T-helper 22 cell (primary cell): ENCODE results near the gene RIPOR3.
A peak's percentile ranks its signal among the peaks of the same experiment; 100 is the strongest.

Experiments used
- DNase-seq: peaks from one replicate; pipeline ENCODE4 v3.0.0-alpha.2; 2020; ENCODE audit warnings: low read depth

The RIPOR3 gene, protein sequence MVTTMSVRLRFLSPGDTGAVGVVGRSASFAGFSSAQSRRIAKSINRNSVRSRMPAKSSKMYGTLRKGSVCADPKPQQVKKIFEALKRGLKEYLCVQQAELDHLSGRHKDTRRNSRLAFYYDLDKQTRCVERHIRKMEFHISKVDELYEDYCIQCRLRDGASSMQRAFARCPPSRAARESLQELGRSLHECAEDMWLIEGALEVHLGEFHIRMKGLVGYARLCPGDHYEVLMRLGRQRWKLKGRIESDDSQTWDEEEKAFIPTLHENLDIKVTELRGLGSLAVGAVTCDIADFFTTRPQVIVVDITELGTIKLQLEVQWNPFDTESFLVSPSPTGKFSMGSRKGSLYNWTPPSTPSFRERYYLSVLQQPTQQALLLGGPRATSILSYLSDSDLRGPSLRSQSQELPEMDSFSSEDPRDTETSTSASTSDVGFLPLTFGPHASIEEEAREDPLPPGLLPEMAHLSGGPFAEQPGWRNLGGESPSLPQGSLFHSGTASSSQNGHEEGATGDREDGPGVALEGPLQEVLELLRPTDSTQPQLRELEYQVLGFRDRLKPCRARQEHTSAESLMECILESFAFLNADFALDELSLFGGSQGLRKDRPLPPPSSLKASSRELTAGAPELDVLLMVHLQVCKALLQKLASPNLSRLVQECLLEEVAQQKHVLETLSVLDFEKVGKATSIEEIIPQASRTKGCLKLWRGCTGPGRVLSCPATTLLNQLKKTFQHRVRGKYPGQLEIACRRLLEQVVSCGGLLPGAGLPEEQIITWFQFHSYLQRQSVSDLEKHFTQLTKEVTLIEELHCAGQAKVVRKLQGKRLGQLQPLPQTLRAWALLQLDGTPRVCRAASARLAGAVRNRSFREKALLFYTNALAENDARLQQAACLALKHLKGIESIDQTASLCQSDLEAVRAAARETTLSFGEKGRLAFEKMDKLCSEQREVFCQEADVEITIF

GRCh38 chr20:50690650-50691572 is at the start of gene RIPOR3:
RIPOR3 (minus strand) TSS chr20:50691542; CDS start chr20:50691128, 414 bp downstream.
- DNase-seq, result no peak

DNA sequence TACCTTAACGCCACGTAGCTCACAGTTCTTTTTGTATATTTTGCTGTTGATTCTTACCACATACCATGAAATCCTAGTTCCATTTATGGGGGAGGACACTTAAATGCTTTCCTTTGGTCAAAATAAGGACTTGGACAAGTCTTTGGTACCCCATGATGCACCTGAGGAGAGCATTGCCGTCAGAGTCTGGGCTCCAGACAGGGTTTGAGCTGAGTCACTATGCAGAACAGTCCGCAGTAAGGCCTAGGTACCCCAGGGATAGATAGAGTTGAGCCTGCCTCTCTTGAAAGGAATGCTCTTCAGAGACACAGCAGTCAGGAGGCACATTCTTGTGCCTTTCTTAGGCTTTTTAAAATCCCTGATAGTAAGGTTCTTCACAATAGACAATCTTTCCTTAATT is 46.0 kb upstream of the RIPOR3 start:
- no peak for DNase-seq

DNA sequence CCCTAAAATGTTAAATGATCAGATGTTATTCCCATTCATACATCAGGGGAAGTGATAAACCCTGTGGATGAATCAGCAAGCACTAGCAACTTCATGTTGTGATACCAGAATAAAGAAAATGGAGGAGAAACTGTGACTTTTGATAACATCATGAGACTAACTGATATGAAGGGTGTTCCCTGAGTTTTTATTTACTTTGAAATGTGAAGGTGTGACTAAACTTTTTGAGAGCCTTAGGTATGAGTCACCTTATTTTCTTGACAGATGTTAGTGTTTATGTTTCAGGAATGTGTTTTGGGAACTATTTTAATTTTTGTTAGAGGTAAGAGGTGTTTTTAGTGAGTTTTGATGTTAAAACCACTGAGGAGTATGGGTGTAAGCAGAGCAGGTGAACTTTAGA is 44.5 kb upstream of the RIPOR3 start:
- DNase-seq, result no peak

DNA sequence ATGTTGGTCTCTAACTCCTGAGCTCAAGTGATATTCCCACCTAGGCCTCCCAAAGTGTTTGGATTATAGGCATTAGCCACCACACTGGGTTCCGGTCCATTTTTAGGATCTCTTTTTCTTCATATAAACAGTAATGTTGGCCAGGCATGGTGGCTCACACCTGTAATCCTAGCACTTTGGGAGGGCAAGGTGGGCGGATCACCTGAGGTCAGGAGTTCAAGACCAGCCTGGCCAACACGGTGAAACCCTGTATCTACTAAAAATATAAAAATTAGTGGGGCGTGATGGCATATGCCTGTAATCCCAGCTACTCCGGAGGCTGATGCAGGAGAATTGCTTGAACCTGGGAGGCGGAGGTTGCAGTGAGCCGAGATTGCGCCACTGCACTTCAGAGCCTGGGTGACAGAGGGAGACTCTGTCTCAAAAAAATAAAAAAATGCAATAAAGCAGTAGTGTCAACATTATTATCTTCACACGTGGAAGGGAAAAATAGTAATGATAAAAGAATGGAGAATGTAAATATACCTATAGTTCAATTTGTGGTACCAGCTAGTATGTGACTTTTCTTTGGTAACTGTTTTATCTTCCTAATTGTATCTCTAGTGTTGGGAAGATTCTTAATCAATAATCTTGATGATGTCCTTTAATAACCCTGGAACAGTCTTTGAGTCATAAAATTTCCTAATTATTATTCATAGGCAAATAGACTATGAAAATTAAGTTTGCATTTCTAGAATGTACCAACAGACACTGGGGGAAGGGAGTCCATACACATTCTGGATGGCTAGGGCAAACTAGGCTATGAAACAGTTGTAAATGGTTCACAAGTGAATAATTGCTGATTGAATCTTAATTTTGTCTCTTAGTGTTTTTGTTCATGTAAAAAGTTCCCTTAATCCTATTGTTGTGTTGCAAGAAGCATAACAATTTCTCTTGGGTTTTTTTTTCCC is 43.7 kb upstream of the RIPOR3 start:
- no peak for DNase-seq

GRCh38 chr20:50733644-50734349 is 42.5 kb upstream of the RIPOR3 start:
- DNase-seq, result no peak

- DNase-seq, result no peak
Measured at GRCh38 chr20:50731930-50732690, 40.8 kb upstream of the RIPOR3 start.

DNA sequence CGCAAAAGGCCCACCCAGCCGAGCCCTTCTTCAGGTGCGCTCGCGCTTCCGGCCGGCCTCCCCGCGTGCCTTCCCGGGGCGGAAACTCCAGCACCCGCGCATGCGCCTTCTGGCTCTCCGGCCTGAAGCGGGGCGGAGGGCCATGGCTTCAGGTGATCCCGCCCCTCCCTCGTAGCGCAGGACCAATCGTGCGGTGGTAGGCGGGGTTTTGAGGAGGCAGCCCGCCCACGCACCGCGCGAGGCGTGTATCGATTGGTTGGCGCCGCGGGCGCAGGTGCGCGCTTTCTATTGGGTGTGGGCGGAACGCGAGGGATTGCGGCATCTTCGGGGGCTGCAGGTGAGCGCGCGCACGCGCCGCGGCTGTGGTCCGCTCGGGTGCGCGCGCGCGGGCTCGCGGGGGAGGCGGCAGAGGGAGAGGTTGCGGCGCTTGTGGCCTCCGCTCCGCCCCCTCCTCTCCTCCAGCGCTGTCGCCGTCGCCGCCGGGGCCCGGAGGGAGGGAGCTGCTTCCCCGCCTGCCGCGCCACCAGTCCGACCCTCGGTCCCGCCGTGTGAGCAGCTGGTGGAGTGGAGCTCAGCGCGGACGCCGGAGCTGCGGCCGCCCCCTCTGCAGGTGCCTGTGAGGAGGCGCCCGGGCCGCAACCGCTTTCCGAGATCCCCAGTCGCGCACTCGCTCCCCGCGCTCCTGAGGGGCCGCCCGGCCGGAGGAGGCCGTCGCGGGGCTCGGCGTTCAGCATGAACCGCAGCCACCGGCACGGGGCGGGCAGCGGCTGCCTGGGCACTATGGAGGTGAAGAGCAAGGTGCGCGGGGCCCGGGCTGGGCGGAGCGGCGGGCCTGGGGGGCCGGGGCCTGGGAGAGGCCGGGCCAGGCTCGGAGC is 40.0 kb upstream of the RIPOR3 start, which contains the start of gene PARD6B:
Gene PARD6B (plus strand): TSS at position 526 of the 875 bp plus-strand sequence. CDS start 207 bp downstream, at position 733.
- peak; percentile 99 for DNase-seq

GRCh38 chr20:50730765-50731054 is 39.4 kb upstream of the RIPOR3 start:
- DNase-seq, result no peak

GRCh38 chr20:50729901-50730764 is 38.8 kb upstream of the RIPOR3 start:
- DNase-seq, result no peak

- no peak for DNase-seq
Measured at GRCh38 chr20:50728981-50729874, 37.9 kb upstream of the RIPOR3 start.

GRCh38 chr20:50728486-50728980 is 37.2 kb upstream of the RIPOR3 start:
- no peak for DNase-seq

DNA sequence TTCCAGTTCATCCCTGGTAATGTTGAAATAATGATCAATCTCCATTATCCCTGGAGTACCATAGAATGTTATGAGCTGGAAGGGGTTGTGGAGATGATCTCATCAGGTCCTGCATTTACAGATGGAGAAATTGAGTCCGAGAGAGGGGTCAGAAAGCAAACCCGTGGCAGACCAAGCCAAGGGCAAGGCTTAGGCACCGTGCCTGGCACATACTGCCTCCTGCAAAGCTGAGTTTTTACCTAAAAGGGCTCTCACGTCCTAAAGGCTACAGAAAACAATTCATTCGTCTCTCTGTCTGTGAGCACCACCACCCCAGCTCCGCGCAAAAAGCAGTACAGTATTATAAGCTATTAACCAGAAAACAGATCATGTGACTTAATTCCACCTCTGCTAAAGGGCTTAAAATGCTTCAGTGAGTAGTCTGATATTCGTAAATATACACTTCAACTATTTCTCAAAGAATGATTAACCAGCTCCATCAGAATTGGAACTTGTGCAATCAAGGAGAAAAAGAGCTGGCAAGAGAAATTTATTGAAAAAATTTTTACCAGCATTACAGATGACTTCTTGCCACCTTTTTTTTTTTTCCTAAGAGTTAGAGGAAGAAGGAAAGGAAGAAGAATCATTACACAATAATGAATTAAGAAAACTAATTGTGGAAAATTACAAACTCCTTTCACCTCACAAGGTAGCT is 36.6 kb upstream of the RIPOR3 start:
- no peak for DNase-seq

DNA sequence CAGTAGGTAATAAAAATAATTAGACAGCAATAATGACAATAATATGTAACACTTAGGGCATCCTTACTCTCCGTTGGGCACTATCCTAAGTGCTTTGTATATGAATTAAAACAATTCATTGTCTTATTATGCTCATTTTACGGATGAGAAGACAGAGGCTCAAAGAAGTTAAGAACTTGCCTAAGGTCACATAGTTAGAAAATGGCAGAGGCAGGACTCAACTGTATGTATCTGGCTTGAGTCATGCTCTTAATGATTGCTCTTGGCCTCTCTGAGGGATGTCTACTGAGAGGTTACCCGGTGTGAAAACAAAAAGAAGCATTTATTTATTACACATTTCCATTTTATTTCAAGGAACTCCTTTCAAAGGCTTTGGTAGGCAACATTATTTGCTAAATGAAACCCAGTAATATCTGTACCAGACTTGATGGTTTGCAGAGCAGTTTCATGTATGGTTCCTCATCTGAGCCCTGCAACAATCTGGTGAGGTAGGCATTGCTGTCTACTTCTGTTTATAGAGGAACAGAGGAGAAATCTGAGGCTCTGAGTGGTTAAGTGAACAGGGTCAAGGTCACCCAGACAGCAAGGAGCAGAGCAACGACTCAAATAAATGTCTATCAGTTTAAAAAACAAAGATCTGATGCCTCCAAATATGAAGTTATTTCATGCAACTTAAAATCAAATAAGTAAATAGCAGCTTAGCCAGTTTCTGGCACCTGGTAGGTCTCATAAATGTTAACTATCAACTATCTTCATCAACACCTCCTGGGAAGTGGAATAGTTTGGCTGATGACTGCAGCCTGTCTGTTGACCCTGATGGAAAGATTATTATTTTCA is 35.8 kb upstream of the RIPOR3 start:
- no peak for DNase-seq

DNA sequence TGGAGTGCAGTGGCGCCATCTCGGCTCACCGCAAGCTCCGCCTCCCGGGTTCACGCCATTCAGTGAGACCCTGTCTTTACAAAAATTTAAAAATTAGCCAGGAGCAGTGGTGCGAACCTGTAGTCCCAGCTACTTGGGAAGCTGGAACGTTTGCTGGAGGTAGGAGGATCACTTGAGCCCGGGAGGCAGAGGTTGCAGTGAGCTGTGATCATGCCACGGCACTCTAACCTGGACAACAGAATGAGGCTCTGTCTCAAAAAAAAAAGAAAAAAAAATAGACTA is 34.3 kb upstream of the RIPOR3 start:
- no peak for DNase-seq
